Cardiac muscle cell (in vitro differentiated cells and primary cell): ENCODE results near the gene TIA1. TPM values are rescaled to one million over a fixed set of nuclear protein-coding genes. Genes with fewer than 3 reads are reported as not detected.
A peak's percentile ranks its signal among the peaks of the same experiment; 100 is the strongest.
"Not testable (repeated sequence)": the region's sequence is repeated elsewhere in the genome, so short reads cannot be mapped to it uniquely, and the experiment has no call there.

Experiments
- DNase-seq, 2 donors: peaks; one replicate each; pipeline versions ENCODE4 v3.0.0 to v3.0.0-alpha.2; 2010 to 2017; ENCODE audit warnings: low read depth in 1 of 2, low spot score in 1 of 2
- H3K27ac ChIP-seq: fragments of 200-600 bp; sonication (generic); 2 replicates; pipeline ENCODE4 v1.5.1; 2016
- H3K27me3 ChIP-seq: fragments of 200-600 bp; sonication (generic); 2 replicates; pipeline ENCODE4 v1.6.0; 2016; ENCODE audit warnings: control low read depth
- H3K36me3 ChIP-seq: fragments of 200-600 bp; sonication (generic); 2 replicates; pipeline ENCODE4 v1.5.1; 2016; ENCODE audit warnings: control low read depth
- H3K4me1 ChIP-seq: fragments of 200-600 bp; sonication (generic); 2 replicates; pipeline ENCODE4 v1.8.1; 2017; ENCODE audit warnings: low read depth, mild to moderate bottlenecking, mixed run types
- H3K4me3 ChIP-seq: fragments of 200-600 bp; sonication (generic); 2 replicates; pipeline ENCODE4 v1.5.1; 2016; ENCODE audit warnings: mild to moderate bottlenecking
- H3K9me3 ChIP-seq: fragments of 200-600 bp; sonication (generic); 2 replicates; pipeline ENCODE4 v1.5.1; 2017; ENCODE audit warnings: low read depth, mild to moderate bottlenecking, control low read depth
- CTCF ChIP-seq: IDR thresholded peaks from 2 replicates; pipeline ENCODE4 v1.5.1; 2012; ENCODE audit warnings: low read depth, mild to moderate bottlenecking, low read length
- polyA plus RNA-seq: library from polyadenylated mRNA; unstranded; fragments of >200 nt; fragmentation: Nextera tagmentation; extraction: Ambion mirVana; gene quantifications from 2 replicates; pipeline ENCODE4 v1.2.1, GENCODE V29; 2016
- total RNA-seq: library from RNA; depleted of rRNA; stranded (reverse); fragments of >200 nt; gene quantifications from 2 replicates; pipeline ENCODE4 v1.2.3, GENCODE V29; 2016

TIA1 gene
- total and polyA plus RNA-seq, 2 experiments from 2014 or later, result 95.3 to 176 TPM

- TF ChIP-seq CTCF, result no peak
- DNase-seq, result no peak
- no peaks in the 10 kb centered on the region for H3K36me3 ChIP-seq
These were observed 49.0 kb downstream of the TIA1 start for GRCh38 chr2:70199320-70199864.

GRCh38 chr2:70192516-70192915 lies 55.9 kb downstream of the TIA1 start:
- DNase-seq, result no peak
- H3K9me3 ChIP-seq, result no peaks in the 10 kb centered on the region
- no peaks in the 10 kb centered on the region for H3K4me1 ChIP-seq
- H3K4me3 ChIP-seq, result no peak overlapping the region
- H3K27me3 ChIP-seq, result no peaks in the 10 kb centered on the region
- TF ChIP-seq CTCF, result no peak
- no peaks in the 10 kb centered on the region for H3K36me3 ChIP-seq
- no peak overlapping the region for H3K27ac ChIP-seq

More at GRCh38 chr2:70199320-70199864, 49.0 kb downstream of the TIA1 start:
- Histone ChIP-seq H3K4me1 (no peaks in the 10 kb centered on the region), H3K27ac (no peak overlapping the region), H3K27me3 (no peaks in the 10 kb centered on the region), H3K9me3 (no peaks in the 10 kb centered on the region), H3K4me3 (no peak overlapping the region)

- no peaks in the 10 kb centered on the region for H3K9me3 ChIP-seq
- peak overlapping the region; percentile 82 for H3K27ac ChIP-seq
- H3K4me1 ChIP-seq, result no peaks in the 10 kb centered on the region
- H3K4me3 ChIP-seq, result no peak overlapping the region
- no peak for DNase-seq
- TF ChIP-seq CTCF, result no peak
- H3K27me3 ChIP-seq, result no peaks in the 10 kb centered on the region
- H3K36me3 ChIP-seq, result no peaks in the 10 kb centered on the region
These were observed 57.1 kb downstream of the TIA1 start for GRCh38 chr2:70191244-70191735.

- H3K36me3 ChIP-seq, result no peaks in the 10 kb centered on the region
- H3K27me3 ChIP-seq, result no peaks in the 10 kb centered on the region
- TF ChIP-seq CTCF, result peak; percentile 19
- peak within 1 kb of the TSS; percentile 68 for H3K4me3 ChIP-seq
- DNase-seq, result peak; percentile 95 to 99
- peak within 1 kb of the TSS; percentile 82 for H3K27ac ChIP-seq
- no peaks in the 10 kb centered on the region for H3K4me1 ChIP-seq
- no peaks in the 10 kb centered on the region for H3K9me3 ChIP-seq
These were observed 57.8 kb downstream of the TIA1 start, which contains the start of gene C2orf42 for GRCh38 chr2:70190418-70191243. TSS of gene C2orf42 (minus strand) at chr2:70191019. CDS start at chr2:70181985, 9,034 bp downstream.

GRCh38 chr2:70188460-70188859 lies 60.0 kb downstream of the TIA1 start:
- Histone ChIP-seq H3K9me3 (no peaks in the 10 kb centered on the region), H3K27ac (no peak overlapping the region), H3K4me3 (no peak overlapping the region), H3K4me1 (no peaks in the 10 kb centered on the region), H3K36me3 (no peaks in the 10 kb centered on the region), H3K27me3 (no peaks in the 10 kb centered on the region)
- no peak for TF ChIP-seq CTCF
- peak in 1 of 2 donors; percentile 16 for DNase-seq

- H3K4me3 ChIP-seq, H3K36me3 ChIP-seq, H3K9me3 ChIP-seq, H3K27ac ChIP-seq, DNase-seq, H3K4me1 ChIP-seq, H3K27me3 ChIP-seq: not testable (repeated sequence)
These were observed 61.3 kb downstream of the TIA1 start for GRCh38 chr2:70187170-70187569.
